Natural killer cell (primary cell): ENCODE results near the gene C9orf85. TPM values are rescaled to one million over a fixed set of nuclear protein-coding genes. Genes with fewer than 3 reads are reported as not detected.

Experiments
- ATAC-seq, 3 donors: fragments of 150-1000 bp in 2 of 3; fragments of 200-7000 bp in 1 of 3; cut with Tn5 transposase; 1 replicate in 1 of 3; 2 replicates in 2 of 3; pipeline ENCODE4 v1.10.0; 2021; ENCODE audit warnings: mild to moderate bottlenecking in 2 of 3, moderate library complexity in 2 of 3
- DNase-seq, 2 donors: peaks; one replicate each; pipeline versions ENCODE4 v3.0.0 to v3.0.0-alpha.2; 2013 to 2021; ENCODE audit warnings: mixed read lengths in 1 of 2
- H3K27ac ChIP-seq: one replicate; pipeline ENCODE4 v1.5.1; 2013; ENCODE audit warnings: mild to moderate bottlenecking, low read length
- H3K27me3 ChIP-seq: one replicate; pipeline ENCODE4 v1.6.1; 2013; ENCODE audit warnings: low read length; ENCODE audit not compliant: control insufficient read depth, insufficient read depth
- H3K36me3 ChIP-seq: one replicate; pipeline ENCODE4 v1.6.1; 2013; ENCODE audit warnings: low read length; ENCODE audit not compliant: control insufficient read depth, insufficient read depth
- H3K4me1 ChIP-seq: one replicate; pipeline ENCODE4 v1.6.1; 2013; ENCODE audit warnings: low read length; ENCODE audit not compliant: control insufficient read depth, insufficient read depth
- H3K4me3 ChIP-seq: one replicate; pipeline ENCODE4 v1.5.1; 2013; ENCODE audit warnings: low read length
- H3K9me3 ChIP-seq: one replicate; pipeline ENCODE4 v1.6.1; 2013; ENCODE audit warnings: low read length; ENCODE audit not compliant: control insufficient read depth, insufficient read depth
- H3K27ac Mint-ChIP-seq, 2 donors: one replicate each; pipeline ENCODE4 v1.8.0; 2022; ENCODE audit warnings: mild to moderate bottlenecking in 2 of 2, mixed read lengths in 2 of 2, moderate library complexity in 1 of 2
- H3K27me3 Mint-ChIP-seq, 2 donors: one replicate each; pipeline ENCODE4 v1.8.0; 2022; ENCODE audit warnings: low read depth in 2 of 2, mixed read lengths in 2 of 2
- H3K36me3 Mint-ChIP-seq: one replicate; pipeline ENCODE4 v1.8.0; 2022; ENCODE audit warnings: mixed read lengths
- H3K4me1 Mint-ChIP-seq, 2 donors: one replicate each; pipeline ENCODE4 v1.8.0; 2022; ENCODE audit warnings: mixed read lengths in 2 of 2
- H3K4me3 Mint-ChIP-seq: one replicate; pipeline ENCODE4 v1.8.0; 2022; ENCODE audit warnings: mild to moderate bottlenecking, moderate library complexity, mixed read lengths
- H3K9me3 Mint-ChIP-seq, 2 donors: one replicate each; pipeline ENCODE4 v1.8.0; 2022; ENCODE audit warnings: mixed read lengths in 2 of 2
- WGBS: methylation state at CpG from one replicate; pipeline ENCODE4 v1.1.7; 2013; ENCODE audit warnings: missing lambda C conversion rate; ENCODE audit not compliant: insufficient coverage; 5-methylcytosine and 5-hydroxymethylcytosine counted together
- intact Hi-C: fragments of 100-400 bp; cut with micrococcal nuclease; formaldehyde crosslinking; loops from one replicate; pipeline ENCODE4 v1.14.2; 2022
- total RNA-seq, 4 donors: library from RNA; stranded (reverse); fragments of 120-200 nt in 1 of 4; gene quantifications; one replicate each; pipeline versions ENCODE4 v1.2.3 to v1.2.4, GENCODE V29; 2013 to 2022
- TF ChIP-seq, protein P1 (sequence below): fragments of 200-600 bp; IDR thresholded peaks from one replicate; pipeline ENCODE4 v1.8.0; 2022; ENCODE audit warnings: antibody characterized with exemption

Gene C9orf85
- total RNA-seq, 3 donors from 2014 or later (not counting 1 experiment from before 2014, with no cell fraction given) = 5.6 to 11.1 (median 9.2) TPM

DNA sequence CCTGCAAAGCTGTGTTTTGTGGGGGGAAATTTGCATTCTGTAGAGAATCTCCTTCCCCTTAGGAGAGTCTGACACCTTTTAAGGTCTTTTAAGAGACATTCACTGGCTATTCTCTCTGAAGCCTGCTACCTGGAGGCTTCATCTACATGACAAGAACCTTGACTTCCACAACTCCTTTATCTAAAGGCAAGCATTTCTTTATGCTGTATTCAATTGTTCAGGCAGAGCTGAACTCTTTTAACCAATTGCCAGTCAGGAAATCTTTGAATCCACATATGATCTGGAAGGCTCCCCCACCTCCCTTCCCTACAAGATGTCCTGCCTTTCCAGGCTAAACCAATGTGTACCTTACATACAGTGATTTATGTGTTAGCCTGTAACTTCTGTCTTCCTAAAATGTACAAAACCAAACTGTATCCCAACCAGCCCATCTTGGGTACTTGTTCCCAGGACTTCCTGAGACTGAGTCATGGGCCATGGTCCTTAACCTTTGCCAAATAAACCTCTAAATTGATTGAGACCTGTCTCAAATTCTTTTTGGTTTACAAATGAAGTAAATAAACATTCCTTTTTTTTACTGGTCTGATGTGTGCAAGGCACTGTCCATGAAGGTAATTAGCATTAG, 9.9 kb downstream of the C9orf85 start:
- no peak overlapping the region for H3K4me3 ChIP-seq
- no peaks in the 10 kb centered on the region for H3K27me3 ChIP-seq
- peaks cover 16 to 20% of the 10 kb centered on the region in 2 donors for H3K4me1 Mint-ChIP-seq
- no peaks in the 10 kb centered on the region for H3K4me1 ChIP-seq
- no peaks in the 10 kb centered on the region for H3K36me3 Mint-ChIP-seq
- H3K27ac Mint-ChIP-seq = peak overlapping the region in 1 of 2 donors; percentile 20
- no peak overlapping the region for H3K27ac ChIP-seq
- H3K4me3 Mint-ChIP-seq = no peak overlapping the region
- H3K36me3 ChIP-seq = peaks cover 3% of the 10 kb centered on the region
- DNase-seq (no peak), ATAC-seq (no peak)
- no peaks in the 10 kb centered on the region for H3K9me3 ChIP-seq
- H3K9me3 Mint-ChIP-seq = no peaks in the 10 kb centered on the region
- TF ChIP-seq, protein P1, sequence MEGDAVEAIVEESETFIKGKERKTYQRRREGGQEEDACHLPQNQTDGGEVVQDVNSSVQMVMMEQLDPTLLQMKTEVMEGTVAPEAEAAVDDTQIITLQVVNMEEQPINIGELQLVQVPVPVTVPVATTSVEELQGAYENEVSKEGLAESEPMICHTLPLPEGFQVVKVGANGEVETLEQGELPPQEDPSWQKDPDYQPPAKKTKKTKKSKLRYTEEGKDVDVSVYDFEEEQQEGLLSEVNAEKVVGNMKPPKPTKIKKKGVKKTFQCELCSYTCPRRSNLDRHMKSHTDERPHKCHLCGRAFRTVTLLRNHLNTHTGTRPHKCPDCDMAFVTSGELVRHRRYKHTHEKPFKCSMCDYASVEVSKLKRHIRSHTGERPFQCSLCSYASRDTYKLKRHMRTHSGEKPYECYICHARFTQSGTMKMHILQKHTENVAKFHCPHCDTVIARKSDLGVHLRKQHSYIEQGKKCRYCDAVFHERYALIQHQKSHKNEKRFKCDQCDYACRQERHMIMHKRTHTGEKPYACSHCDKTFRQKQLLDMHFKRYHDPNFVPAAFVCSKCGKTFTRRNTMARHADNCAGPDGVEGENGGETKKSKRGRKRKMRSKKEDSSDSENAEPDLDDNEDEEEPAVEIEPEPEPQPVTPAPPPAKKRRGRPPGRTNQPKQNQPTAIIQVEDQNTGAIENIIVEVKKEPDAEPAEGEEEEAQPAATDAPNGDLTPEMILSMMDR = no peak
- intact Hi-C loops = no loop called here
- H3K27me3 Mint-ChIP-seq = no peaks in the 10 kb centered on the region

DNA sequence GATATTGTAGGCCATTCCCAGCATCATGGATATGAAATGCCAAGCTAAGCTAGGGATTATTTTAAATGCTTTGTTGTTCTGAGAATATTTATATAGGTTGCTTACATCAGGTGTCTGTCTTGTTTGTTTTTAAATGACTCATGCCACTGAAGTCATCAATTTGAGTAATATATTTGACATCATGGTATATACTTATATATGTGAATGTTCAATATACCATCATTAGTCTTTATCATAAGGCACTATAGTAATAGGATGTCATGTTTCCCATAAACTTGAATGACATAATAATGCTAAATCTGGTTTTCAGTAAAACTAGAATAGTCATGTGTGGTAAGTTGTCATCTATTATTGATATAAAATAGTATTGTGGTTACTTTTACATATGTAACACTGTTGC, 13.1 kb downstream of the C9orf85 start:
- H3K4me1 Mint-ChIP-seq = peaks cover 16 to 18% of the 10 kb centered on the region in 2 donors
- H3K4me3 Mint-ChIP-seq = no peak overlapping the region
- H3K27me3 ChIP-seq = no peaks in the 10 kb centered on the region
- H3K27me3 Mint-ChIP-seq = no peaks in the 10 kb centered on the region
- DNase-seq (no peak), ATAC-seq (no peak)
- no peaks in the 10 kb centered on the region for H3K9me3 Mint-ChIP-seq
- intact Hi-C loops = no loop called here
- no peak overlapping the region for H3K4me3 ChIP-seq
- no peaks in the 10 kb centered on the region for H3K9me3 ChIP-seq
- H3K36me3 ChIP-seq = peaks cover 2% of the 10 kb centered on the region
- H3K4me1 ChIP-seq = no peaks in the 10 kb centered on the region
- H3K27ac ChIP-seq = no peak overlapping the region
- no peaks in the 10 kb centered on the region for H3K36me3 Mint-ChIP-seq
- TF ChIP-seq, protein P1 = no peak
- no peak overlapping the region for H3K27ac Mint-ChIP-seq

DNA sequence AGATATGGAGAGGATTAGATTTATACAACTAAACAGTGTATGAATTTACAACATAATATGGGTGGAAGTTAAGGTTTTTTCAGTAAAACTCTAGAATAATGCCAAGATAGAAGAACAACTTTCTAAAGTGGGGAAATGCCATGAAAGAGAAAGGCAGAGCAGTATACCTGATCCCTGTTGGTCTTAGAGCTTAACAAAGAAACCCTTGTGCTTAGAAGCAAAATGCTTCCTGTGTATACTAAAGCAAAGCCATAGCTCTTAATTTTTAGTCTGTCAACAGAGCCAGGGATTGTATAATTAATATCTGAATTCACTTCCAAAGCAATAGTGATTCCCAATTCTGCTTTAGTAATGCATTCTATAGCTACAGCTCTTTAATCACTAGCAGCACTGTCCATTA, 14.4 kb downstream of the C9orf85 start:
- peaks cover 16 to 18% of the 10 kb centered on the region in 2 donors for H3K4me1 Mint-ChIP-seq
- H3K27ac Mint-ChIP-seq = no peak overlapping the region
- DNase-seq = no peak
- no peaks in the 10 kb centered on the region for H3K9me3 Mint-ChIP-seq
- H3K4me3 ChIP-seq = no peak overlapping the region
- no peaks in the 10 kb centered on the region for H3K36me3 Mint-ChIP-seq
- H3K36me3 ChIP-seq = no peaks in the 10 kb centered on the region
- no peak overlapping the region for H3K4me3 Mint-ChIP-seq
- H3K27me3 ChIP-seq = no peaks in the 10 kb centered on the region
- TF ChIP-seq, protein P1 = no peak
- ATAC-seq = no peak
- H3K9me3 ChIP-seq = no peaks in the 10 kb centered on the region
- intact Hi-C loops = no loop called here
- no peaks in the 10 kb centered on the region for H3K4me1 ChIP-seq
- H3K27me3 Mint-ChIP-seq = no peaks in the 10 kb centered on the region
- H3K27ac ChIP-seq = no peak overlapping the region

DNA sequence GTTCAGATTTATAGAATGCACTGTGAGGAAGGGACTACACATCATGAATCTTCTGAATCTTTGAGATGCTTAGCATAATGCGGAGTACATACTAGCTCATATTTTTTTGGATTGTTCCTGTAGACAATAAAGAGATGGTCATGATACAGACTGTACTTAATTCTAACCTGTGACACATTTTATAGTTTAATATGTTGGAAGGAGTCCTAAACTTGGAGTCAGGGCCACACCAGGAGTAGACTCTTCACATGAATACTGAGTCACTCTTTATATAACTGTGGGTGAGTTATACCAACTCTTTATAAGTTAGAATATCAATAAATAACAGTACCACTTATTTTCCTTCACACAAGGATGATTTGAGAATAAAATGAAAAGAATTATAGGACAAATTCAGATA, 16.9 kb downstream of the C9orf85 start:
- WGBS = 100% methylated on average over 1 of the region's 1 CpG
- no peaks in the 10 kb centered on the region for H3K9me3 Mint-ChIP-seq
- no peak overlapping the region for H3K27ac Mint-ChIP-seq

More for the DNA sequence above, 16.9 kb downstream of the C9orf85 start:
- H3K27me3 Mint-ChIP-seq = no peaks in the 10 kb centered on the region
- intact Hi-C loops = no loop called here
- H3K4me3 Mint-ChIP-seq = no peak overlapping the region
- H3K36me3 Mint-ChIP-seq = no peaks in the 10 kb centered on the region
- Histone ChIP-seq H3K9me3 (no peaks in the 10 kb centered on the region), H3K4me1 (no peaks in the 10 kb centered on the region), H3K27ac (no peak overlapping the region), H3K36me3 (no peaks in the 10 kb centered on the region), H3K4me3 (no peak overlapping the region), H3K27me3 (no peaks in the 10 kb centered on the region)
- TF ChIP-seq, protein P1 = no peak
- H3K4me1 Mint-ChIP-seq = peaks cover 14 to 18% of the 10 kb centered on the region in 2 donors
- no peak for DNase-seq
- no peak for ATAC-seq
